Central memory CD8-positive, alpha-beta T cell (primary cell): ENCODE data around the gene FAM76A.

ENCODE experiments used
- ATAC-seq: fragments of 150-1000 bp; cut with Tn5 transposase; replicated peaks from 2 replicates; pipeline ENCODE4 v1.10.0; 2022; ENCODE audit warnings: mild to moderate bottlenecking, moderate FRiP score, moderate number of reproducible peaks; ENCODE audit not compliant: poor library complexity, severe bottlenecking; ENCODE audit errors: extremely low read depth
- DNase-seq, 2 donors: peaks; one replicate each; pipeline ENCODE4 v3.0.0; 2021; ENCODE audit warnings: low spot score in 2 of 2
- H3K27ac Mint-ChIP-seq: one replicate; pipeline ENCODE4 v1.8.0; 2022; ENCODE audit warnings: low read depth, mild to moderate bottlenecking, moderate library complexity, mixed read lengths
- H3K27me3 Mint-ChIP-seq: one replicate; pipeline ENCODE4 v1.8.0; 2022; ENCODE audit warnings: mixed read lengths
- H3K36me3 Mint-ChIP-seq: one replicate; pipeline ENCODE4 v1.8.0; 2022; ENCODE audit warnings: mild to moderate bottlenecking, moderate library complexity, mixed read lengths; ENCODE audit not compliant: insufficient read depth
- H3K4me1 Mint-ChIP-seq: one replicate; pipeline ENCODE4 v1.8.0; 2022; ENCODE audit warnings: mixed read lengths
- H3K4me3 Mint-ChIP-seq: one replicate; pipeline ENCODE4 v1.8.0; 2022; ENCODE audit warnings: mild to moderate bottlenecking, moderate library complexity, mixed read lengths
- H3K9me3 Mint-ChIP-seq: one replicate; pipeline ENCODE4 v1.8.0; 2022; ENCODE audit warnings: mixed read lengths

Gene FAM76A

GRCh38 chr1:27704958-27705357 lies 20.8 kb upstream of the FAM76A start:
- Mint-ChIP-seq H3K27me3 (peaks cover 6% of the 10 kb centered on the region), H3K27ac (no peak overlapping the region), H3K36me3 (no peaks in the 10 kb centered on the region), H3K4me3 (no peak overlapping the region), H3K4me1 (no peaks in the 10 kb centered on the region), H3K9me3 (peaks cover 6% of the 10 kb centered on the region)
- ATAC-seq = no peak
- DNase-seq = no peak

GRCh38 chr1:27705545-27705944 lies 20.2 kb upstream of the FAM76A start:
- H3K36me3 Mint-ChIP-seq = no peaks in the 10 kb centered on the region
- H3K27ac Mint-ChIP-seq = no peak overlapping the region
- no peak overlapping the region for H3K4me3 Mint-ChIP-seq
- no peak for DNase-seq
- peaks cover 6% of the 10 kb centered on the region for H3K9me3 Mint-ChIP-seq
- no peaks in the 10 kb centered on the region for H3K4me1 Mint-ChIP-seq
- ATAC-seq = no peak
- peaks cover 3% of the 10 kb centered on the region for H3K27me3 Mint-ChIP-seq

GRCh38 chr1:27710574-27710973 lies 15.2 kb upstream of the FAM76A start:
- Mint-ChIP-seq H3K36me3 (no peaks in the 10 kb centered on the region), H3K4me1 (no peaks in the 10 kb centered on the region), H3K27ac (no peak overlapping the region), H3K9me3 (no peaks in the 10 kb centered on the region), H3K27me3 (peaks cover 20% of the 10 kb centered on the region), H3K4me3 (no peak overlapping the region)
- ATAC-seq = no peak
- DNase-seq = no peak

- Mint-ChIP-seq H3K27ac (no peak overlapping the region), H3K4me1 (no peaks in the 10 kb centered on the region), H3K9me3 (peaks cover 10% of the 10 kb centered on the region), H3K27me3 (peaks cover 45% of the 10 kb centered on the region), H3K4me3 (no peak overlapping the region), H3K36me3 (no peaks in the 10 kb centered on the region)
- DNase-seq (no peak), ATAC-seq (no peak)
Observed at GRCh38 chr1:27713139-27713725, 12.5 kb upstream of the FAM76A start.

GRCh38 chr1:27713869-27714513 lies 11.8 kb upstream of the FAM76A start:
- Mint-ChIP-seq H3K27ac (no peak overlapping the region), H3K27me3 (peaks cover 46% of the 10 kb centered on the region), H3K4me3 (no peak overlapping the region), H3K4me1 (no peaks in the 10 kb centered on the region), H3K36me3 (no peaks in the 10 kb centered on the region), H3K9me3 (peaks cover 10% of the 10 kb centered on the region)
- ATAC-seq (no peak), DNase-seq (no peak)

- Mint-ChIP-seq H3K36me3 (no peaks in the 10 kb centered on the region), H3K27ac (no peak overlapping the region), H3K4me3 (no peak overlapping the region), H3K27me3 (peaks cover 46% of the 10 kb centered on the region), H3K4me1 (no peaks in the 10 kb centered on the region), H3K9me3 (peaks cover 10% of the 10 kb centered on the region)
- no peak for DNase-seq
- no peak for ATAC-seq
Observed at GRCh38 chr1:27716262-27716895, 9.4 kb upstream of the FAM76A start.

GRCh38 chr1:27719286-27720251 lies 6.2 kb upstream of the FAM76A start:
- Mint-ChIP-seq H3K4me1 (no peaks in the 10 kb centered on the region), H3K27ac (no peak overlapping the region), H3K36me3 (peaks cover 2% of the 10 kb centered on the region), H3K4me3 (no peak overlapping the region), H3K27me3 (peaks cover 35% of the 10 kb centered on the region), H3K9me3 (peaks cover 10% of the 10 kb centered on the region)
- ATAC-seq = no peak
- no peak for DNase-seq

- no peaks in the 10 kb centered on the region for H3K27me3 Mint-ChIP-seq
- ATAC-seq = no peak
- H3K36me3 Mint-ChIP-seq = peaks cover 28% of the 10 kb centered on the region
- peak overlapping the region; percentile 97 for H3K27ac Mint-ChIP-seq
- no peaks in the 10 kb centered on the region for H3K9me3 Mint-ChIP-seq
- DNase-seq = no peak
- peak overlapping the region; percentile 79 for H3K4me3 Mint-ChIP-seq
- peaks cover 18% of the 10 kb centered on the region for H3K4me1 Mint-ChIP-seq
Observed at GRCh38 chr1:27724961-27725373, 794 bp upstream of the FAM76A start.

- Mint-ChIP-seq H3K36me3 (peaks cover 36% of the 10 kb centered on the region), H3K27ac (peak overlapping the region; percentile 68), H3K9me3 (no peaks in the 10 kb centered on the region), H3K27me3 (no peaks in the 10 kb centered on the region), H3K4me3 (peak overlapping the region; percentile 79), H3K4me1 (peaks cover 22% of the 10 kb centered on the region)
- no peak for ATAC-seq
- peak in 1 of 2 donors; percentile 17 for DNase-seq
Observed at GRCh38 chr1:27726173-27727044, 648 bp downstream of the FAM76A start.

- Mint-ChIP-seq H3K27me3 (no peaks in the 10 kb centered on the region), H3K4me3 (no peak overlapping the region), H3K4me1 (peaks cover 22% of the 10 kb centered on the region), H3K9me3 (no peaks in the 10 kb centered on the region), H3K27ac (peak overlapping the region; percentile 68), H3K36me3 (peaks cover 38% of the 10 kb centered on the region)
- DNase-seq (no peak), ATAC-seq (no peak)
Observed at GRCh38 chr1:27727126-27727525, 1.4 kb downstream of the FAM76A start.

GRCh38 chr1:27736252-27736651 lies 10.5 kb downstream of the FAM76A start:
- H3K9me3 Mint-ChIP-seq = no peaks in the 10 kb centered on the region
- peaks cover 39% of the 10 kb centered on the region for H3K36me3 Mint-ChIP-seq
- DNase-seq (no peak), ATAC-seq (no peak)
- H3K4me3 Mint-ChIP-seq = no peak overlapping the region
- no peaks in the 10 kb centered on the region for H3K27me3 Mint-ChIP-seq
- H3K4me1 Mint-ChIP-seq = no peaks in the 10 kb centered on the region
- H3K27ac Mint-ChIP-seq = no peak overlapping the region

- Mint-ChIP-seq H3K27ac (no peak overlapping the region), H3K4me3 (no peak overlapping the region), H3K27me3 (no peaks in the 10 kb centered on the region), H3K4me1 (no peaks in the 10 kb centered on the region), H3K36me3 (peaks cover 30% of the 10 kb centered on the region), H3K9me3 (no peaks in the 10 kb centered on the region)
- no peak for DNase-seq
- no peak for ATAC-seq
Observed at GRCh38 chr1:27741121-27741520, 15.4 kb downstream of the FAM76A start.
